Spleen (tissue), 7 donors: ENCODE results near the gene FLYWCH1.

ENCODE experiments used
- POLR2A ChIP-seq, 3 donors: fragments of 450-650 bp; IDR thresholded peaks; one replicate each; pipeline ENCODE4 v1.5.1; 2017; ENCODE audit warnings: antibody characterized with exemption in 3 of 3, mild to moderate bottlenecking in 1 of 3
- TF ChIP-seq, protein P1 (sequence below), 11 experiments: fragments of 200-600 bp in 7 of 11; fragments of 450-650 bp in 4 of 11; sonication (generic) in 4 of 11; IDR thresholded peaks in 8 of 11; conservative IDR thresholded peaks in 3 of 11; 1 replicate in 7 of 11; 2 replicates in 4 of 11; pipeline versions ENCODE4 v1.4.0 to v1.8.0; 2016 to 2021; ENCODE audit warnings: antibody characterized with exemption in 11 of 11, inconsistent platforms in 4 of 11, mild to moderate bottlenecking in 1 of 11
- donor health status: DM: no; HTN: no; CAD: no; lungs with moderate emphysema.
- donor health status: DM: no; HTN: no; CAD: no.
- donor health status: DM: no; HTN: no; CAD: no.

- TF ChIP-seq POLR2A (IDR thresholded peaks at IDR 0.05), result no peak
- TF ChIP-seq, protein P1, sequence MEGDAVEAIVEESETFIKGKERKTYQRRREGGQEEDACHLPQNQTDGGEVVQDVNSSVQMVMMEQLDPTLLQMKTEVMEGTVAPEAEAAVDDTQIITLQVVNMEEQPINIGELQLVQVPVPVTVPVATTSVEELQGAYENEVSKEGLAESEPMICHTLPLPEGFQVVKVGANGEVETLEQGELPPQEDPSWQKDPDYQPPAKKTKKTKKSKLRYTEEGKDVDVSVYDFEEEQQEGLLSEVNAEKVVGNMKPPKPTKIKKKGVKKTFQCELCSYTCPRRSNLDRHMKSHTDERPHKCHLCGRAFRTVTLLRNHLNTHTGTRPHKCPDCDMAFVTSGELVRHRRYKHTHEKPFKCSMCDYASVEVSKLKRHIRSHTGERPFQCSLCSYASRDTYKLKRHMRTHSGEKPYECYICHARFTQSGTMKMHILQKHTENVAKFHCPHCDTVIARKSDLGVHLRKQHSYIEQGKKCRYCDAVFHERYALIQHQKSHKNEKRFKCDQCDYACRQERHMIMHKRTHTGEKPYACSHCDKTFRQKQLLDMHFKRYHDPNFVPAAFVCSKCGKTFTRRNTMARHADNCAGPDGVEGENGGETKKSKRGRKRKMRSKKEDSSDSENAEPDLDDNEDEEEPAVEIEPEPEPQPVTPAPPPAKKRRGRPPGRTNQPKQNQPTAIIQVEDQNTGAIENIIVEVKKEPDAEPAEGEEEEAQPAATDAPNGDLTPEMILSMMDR (IDR thresholded peaks at IDR 0.05 in 8 of 11, conservative IDR thresholded peaks at IDR 0.05 in 3 of 11), result no peak
Measured at GRCh38 chr16:2930236-2930635, 18.5 kb downstream of the FLYWCH1 start.
